ENCODE measurements around the gene ZNF521.

Gene ZNF521

DNA sequence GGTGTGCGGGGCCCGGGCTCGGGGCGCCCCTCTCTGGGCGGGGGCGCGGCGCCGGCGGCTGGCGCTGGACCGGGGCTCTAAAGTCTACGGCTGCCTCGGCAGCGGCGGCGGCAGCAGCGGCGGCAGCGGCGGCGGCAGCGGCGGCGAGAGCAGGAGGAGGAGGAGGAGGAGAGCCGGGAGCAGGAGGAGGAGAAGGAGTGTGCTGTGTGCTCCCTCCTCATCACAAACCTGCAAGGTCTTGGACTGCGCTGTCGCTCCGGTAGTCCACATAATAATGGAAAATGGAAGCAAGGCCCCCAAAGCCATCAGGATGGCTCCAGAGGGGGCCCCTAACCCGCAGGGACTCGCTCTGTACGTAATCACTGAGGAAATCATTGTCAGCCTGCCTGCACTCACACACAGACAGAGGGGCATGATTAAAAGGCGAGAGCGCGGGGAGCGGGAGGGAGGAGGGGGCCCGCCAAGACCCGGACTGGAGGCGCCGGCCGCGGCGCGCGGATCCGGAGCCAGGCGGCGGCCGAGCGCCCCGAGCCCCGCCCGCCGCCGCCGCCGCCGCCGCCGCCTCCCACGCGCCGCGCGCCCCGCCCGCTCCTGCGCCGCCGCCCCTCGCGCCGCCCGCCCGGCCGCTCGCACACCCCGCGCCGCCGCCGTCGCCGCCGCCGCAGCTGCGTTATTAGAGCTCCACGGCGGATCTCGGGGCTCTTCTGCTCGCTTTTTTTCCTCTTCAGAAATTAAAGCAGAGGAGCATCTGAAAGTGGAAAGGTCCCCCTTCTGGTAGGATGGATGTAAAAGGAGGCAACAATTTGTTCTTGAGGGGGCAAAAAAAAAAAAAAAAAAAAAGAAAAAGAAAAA, at the start of gene ZNF521:
TSS of gene ZNF521 (minus strand) at position 390 of the 852 bp plus-strand sequence. CDS start 1,220 bp downstream, outside the sequence.
- peak; percentile 17 to 93 (median 81) for DNase-seq

DNA sequence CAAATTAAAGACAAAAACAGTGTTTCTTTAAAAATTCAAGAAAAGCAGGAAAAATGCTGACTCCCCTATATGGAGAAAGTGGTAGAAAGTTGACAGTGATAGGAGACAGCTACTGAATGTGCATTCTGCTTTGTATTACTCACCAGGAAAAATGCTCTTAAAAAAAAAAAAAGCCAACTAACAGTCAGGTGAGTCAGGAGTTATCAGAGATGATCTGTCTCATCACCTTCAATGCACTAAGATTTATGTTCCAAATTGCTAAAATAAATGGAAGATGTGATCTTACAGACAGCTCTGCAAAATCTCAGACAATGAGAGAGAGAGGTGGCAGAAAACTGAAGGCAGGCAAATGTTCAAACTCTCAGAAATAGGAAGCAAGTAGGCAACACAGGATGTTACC, 47.6 kb upstream of the ZNF521 start:
- DNase-seq = no peak

- DNase-seq = no peak
Observed at GRCh38 chr18:25392192-25392591, 40.2 kb upstream of the ZNF521 start.

- DNase-seq = no peak
Observed at GRCh38 chr18:25373432-25374179, 21.6 kb upstream of the ZNF521 start.

DNA sequence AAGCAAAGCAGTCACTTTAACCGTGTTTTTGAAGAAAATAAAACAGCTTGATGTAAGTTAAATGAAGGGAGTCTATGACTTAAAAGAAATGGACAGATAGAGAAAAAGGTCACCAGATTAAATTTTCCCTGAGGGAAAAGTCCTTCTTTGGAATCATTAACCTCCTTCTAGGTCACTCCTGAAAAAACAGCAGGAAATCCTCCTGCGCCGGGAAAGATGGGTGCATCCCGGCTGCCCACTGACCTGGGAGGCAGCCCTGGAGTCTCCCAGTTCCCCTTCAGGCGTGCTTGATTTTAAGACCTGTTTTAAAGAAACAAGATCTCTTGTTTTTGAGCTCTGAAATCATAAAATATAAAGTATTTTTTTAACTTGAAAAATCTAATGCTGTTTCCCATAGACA, 18.4 kb upstream of the ZNF521 start:
- no peak for DNase-seq

- peak in 1 of 14 donors; percentile 79 for DNase-seq
Observed at GRCh38 chr18:25365242-25365641, 13.3 kb upstream of the ZNF521 start.

- no peak for DNase-seq
Observed at GRCh38 chr18:25364732-25365131, 12.8 kb upstream of the ZNF521 start.

GRCh38 chr18:25360301-25360899, 8.4 kb upstream of the ZNF521 start:
- no peak for DNase-seq

GRCh38 chr18:25353080-25353479, 1.1 kb upstream of the ZNF521 start:
- no peak for DNase-seq

DNA sequence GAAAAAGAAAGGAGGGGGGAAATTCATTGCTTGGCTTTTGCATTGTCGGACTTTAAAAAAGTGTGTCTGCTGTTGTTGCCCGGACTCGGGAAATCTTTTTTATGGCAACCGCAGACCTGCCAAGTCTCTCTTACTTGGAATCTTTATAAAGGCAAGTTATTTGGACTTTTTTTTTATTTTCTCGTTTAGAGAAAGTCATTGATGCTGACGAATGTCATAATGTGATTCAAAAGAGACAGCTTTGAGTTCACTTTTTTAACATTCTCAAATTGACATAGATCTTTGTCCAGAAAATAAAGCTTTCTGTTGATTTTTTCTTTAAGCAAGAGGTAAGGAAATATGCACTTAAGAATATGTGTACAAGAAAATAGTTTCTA, 651 bp upstream of the ZNF521 start:
- DNase-seq = no peak

DNA sequence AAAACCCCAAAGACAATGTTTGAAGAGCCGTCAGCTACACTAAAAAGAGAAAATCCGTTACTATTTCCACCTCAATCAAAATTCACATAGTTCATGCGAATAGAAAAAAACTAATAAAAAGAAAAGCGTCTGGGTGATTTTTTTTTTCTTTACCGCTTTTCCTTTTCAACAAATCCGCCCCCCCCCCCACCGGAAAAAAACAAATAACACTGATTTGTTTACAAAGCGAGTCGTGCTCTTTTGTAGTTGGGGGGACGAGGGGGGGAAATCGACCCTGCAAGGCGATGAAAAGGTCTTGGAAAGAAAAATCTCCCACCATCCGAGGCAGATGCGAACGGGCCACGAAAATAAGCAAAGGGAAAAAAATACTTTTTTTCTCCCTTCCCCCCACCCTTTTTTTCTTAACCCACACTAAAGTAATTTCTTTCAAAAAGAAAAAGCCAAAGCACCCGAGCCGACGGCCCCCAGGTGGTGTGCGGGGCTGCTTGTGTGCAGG, 638 bp downstream of the ZNF521 start:
- no peak for DNase-seq

DNA sequence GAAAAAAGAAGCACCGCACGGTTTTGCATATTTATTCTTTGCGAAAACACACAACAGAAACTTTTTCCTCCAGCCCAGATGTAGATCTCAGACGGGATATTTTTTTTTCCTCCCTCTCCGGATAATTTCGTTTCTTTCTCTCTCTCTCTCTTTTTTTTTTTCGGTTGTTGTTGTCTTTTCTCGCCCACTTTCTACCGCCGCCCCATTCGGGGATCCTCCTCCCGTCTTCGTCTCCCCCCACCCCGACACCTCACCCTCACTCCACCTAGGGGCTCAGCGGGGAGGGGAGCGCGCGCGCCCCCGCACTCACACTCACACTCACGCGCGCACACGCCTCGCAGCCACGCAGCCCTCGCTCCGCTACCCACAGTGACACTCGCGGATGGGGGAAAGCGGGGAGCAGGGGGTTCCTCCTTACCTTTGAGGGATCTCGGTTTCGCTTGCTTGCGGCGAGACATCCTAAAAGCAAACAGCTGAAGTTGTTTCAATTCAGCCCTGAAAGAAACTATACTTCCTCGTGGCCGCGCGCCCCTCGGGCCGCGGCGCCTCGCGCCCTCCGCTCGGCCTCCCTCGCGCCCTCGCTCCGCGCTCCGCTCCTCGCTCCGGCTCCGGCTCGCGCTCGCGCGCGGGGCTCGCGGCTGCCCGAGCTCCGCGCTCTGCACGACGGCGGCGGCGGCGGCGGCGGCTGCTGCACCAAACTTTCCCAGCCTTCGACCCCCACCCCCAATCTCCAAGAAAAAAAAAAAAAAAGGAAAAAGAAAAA, 1.3 kb downstream of the ZNF521 start:
- peak in 12 of 14 donors; percentile 15 to 80 (median 46) for DNase-seq

- peak in 6 of 14 donors; percentile 48 to 79 (median 54) for DNase-seq
Observed at GRCh38 chr18:25349926-25350487, 2.0 kb downstream of the ZNF521 start.

DNA sequence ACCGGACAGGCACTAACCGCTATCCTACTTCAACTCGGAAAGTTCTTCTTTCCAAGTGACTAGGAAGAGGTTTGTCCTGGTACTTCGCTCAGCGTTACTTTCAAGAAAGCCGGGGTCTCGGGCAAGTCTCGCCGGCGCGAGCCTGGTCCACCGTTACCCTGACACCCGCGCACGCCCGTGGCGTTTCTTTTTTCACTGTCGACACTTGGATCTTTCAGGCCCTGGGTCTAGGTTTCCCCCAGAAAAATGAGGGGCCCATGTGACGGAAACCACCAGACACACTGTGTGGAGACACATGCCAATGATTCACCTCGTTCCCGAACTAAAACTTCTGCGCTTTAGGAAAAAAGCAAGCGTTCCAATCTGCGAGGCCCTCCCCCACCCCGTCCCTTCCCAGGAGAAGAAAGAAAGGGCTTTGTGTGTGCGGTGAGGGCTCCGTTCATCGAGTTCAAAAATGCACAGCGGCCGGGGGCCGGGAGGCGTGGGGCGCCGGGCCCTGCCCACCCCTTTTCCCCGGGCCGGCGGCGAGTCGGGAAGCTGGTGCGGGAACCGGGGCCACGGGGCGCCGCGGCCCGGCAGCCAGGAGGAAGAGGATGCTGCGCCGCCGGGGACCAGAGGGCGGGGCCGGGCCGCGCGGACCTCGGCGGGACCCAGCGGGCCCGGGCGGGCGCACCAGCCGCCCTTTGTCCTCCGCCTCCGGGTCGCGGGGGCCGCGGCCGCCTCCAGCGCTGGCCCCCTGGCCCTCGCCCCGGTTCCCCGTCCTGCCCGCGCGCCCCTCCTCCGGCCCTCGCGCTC, 2.6 kb downstream of the ZNF521 start:
- DNase-seq = peak in 11 of 14 donors; percentile 37 to 84 (median 53)

DNA sequence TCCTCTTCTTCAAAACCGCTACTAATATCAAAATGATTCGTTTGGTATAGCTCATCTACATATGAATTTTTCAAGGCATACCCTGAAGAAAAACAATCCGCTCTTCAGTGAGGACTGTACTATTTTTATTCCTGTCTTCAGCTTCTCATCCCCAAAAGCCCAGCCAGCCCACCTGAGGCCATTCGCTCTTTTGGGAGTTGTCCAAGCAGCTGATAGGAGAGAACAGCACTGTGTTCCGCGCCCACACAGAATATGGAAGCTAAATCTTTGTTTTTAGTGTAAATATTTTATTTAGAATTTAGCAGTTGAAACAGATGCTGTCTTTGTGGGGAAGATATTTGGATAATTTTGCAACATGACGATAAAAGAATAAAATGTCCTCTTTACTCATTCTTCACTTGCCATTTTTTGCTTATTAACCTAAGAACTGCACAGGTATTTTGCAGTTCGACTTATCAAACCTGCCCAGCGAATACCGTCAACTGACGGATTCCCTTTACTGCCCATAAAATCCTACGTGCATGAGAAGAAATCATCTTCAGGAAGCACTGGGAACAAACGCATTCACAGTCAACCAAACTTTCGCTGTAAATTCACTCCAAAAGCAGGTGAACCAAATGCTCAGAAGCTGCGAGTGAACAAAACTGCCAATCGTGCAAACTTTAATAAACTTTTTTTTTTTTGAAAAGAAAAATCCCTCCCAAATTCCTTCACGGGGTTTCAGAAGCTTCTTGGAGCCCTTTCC, 3.4 kb downstream of the ZNF521 start:
- peak in 2 of 14 donors; percentile 2 to 72 for DNase-seq

DNA sequence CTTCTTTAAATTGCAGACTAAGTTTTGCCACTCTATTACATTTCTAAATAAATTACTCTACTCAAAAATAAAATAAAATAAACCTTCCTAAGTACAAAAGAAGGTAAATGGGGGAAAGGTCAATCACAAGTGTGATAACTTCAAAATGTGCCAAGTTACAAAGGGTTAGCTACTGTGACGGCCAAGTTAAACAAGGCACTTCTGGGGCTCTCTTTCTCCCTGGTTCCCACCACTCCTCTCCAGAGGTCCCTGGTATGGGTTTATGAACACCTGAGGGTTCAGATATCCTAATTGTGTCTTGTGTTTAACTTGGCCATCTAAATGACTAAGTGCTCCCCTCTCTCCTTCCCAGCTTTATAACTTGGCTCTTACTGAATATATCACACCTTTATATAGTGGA, 5.4 kb downstream of the ZNF521 start:
- no peak for DNase-seq

DNA sequence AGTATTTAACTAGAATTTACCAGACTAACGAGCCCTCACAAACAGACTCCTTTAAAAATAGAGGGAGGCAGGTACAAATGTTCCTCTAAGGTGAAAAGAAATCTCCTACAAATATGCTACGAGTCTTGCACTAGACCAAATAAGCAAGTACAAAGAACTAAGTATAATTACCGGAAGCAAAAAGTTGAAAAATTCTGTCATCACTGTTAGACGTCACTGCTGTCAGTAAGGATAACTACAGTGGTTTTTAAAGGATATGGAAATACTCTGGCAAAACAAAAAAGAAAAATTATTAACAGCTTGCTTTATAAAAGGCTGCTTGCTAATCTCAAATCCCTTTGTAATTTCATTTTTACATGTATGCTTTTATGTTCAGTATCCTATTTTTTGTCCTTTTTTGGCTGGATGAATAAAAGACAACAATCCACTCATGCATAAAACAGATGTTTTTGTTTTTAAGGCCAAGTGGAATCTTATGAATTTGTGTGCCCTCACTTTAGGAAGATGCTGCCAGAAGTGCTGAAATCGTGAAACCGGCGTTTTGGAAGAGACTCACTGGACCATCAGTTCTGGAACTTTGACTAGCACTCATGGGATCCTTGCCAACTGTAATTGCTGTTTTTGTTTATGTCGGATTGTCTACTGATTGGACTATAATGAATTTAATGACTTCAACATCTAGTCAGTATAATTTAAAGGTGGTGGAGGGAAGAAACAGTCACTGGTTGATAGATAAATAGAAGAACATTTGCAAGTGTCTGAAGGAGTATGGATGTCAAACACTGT, 6.7 kb downstream of the ZNF521 start:
- no peak for DNase-seq

DNA sequence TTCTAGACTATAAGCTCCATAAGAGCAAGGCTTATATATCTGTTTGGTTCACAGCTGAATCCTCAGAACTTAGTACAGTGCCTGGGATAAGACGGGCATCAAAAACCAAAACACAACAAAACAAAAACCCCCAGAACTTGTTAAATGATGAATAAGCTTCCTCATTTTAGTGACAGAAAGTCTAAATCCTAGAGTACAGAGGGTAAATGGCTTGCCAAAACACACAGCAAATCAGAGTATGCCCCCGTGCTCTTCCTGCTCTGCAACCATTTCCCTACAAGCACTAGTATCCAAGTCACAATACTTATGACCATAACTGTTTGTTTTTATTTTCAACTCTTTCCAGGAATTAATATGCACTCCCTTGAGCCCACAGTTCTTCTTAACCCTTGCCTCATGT, 10.1 kb downstream of the ZNF521 start:
- DNase-seq = no peak

GRCh38 chr18:25340762-25341161, 11.2 kb downstream of the ZNF521 start:
- no peak for DNase-seq

Data from C1 segment of cervical spinal cord (tissue), 14 donors.